ENCODE measurements around the gene KIF26B.

KIF26B gene

GRCh38 chr1:245370175-245370825 lies 215.5 kb downstream of the KIF26B start:
- no peak for DNase-seq (ENCODE audit: low read depth, low spot score)
- H3K27ac ChIP-seq: no peak overlapping the region

GRCh38 chr1:245370905-245371581 lies 216.3 kb downstream of the KIF26B start:
- no peak overlapping the region for H3K27ac ChIP-seq

GRCh38 chr1:245373131-245373530 lies 218.3 kb downstream of the KIF26B start:
- no peak for DNase-seq (ENCODE audit: low read depth, low spot score)

More at GRCh38 chr1:245370905-245371581, 216.3 kb downstream of the KIF26B start:
- no peak for DNase-seq (ENCODE audit: low read depth, low spot score)

DNA sequence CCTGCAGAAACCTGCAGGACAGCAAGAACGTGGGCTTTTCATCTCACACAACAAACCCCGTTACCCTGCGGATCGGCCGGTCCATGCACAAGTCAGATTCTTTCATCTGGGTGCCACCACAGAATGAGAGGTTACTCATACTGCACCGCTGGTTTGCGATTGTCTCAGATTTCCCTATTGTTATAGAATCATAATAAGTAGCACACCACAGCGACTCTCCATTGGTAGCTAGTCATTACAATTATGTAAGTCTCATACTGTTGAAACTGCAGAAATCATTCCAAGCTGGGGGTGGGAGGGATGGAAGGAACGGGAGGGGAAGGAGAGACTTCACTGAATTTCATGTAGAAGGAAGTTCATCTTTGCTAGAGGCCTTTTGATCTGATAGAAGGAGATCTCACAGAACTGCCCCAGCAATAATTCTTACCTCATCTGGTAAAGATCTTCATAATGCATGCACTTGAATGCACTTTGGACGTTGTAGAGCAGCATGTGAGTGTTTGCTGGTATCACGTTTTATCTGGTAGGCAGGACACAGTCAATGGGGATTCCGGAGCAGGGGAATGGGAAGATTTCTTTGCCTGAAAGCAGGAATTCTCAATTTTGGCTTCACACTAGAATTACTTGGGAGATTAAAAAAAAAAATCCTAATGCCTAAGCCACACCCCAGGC lies 221.1 kb downstream of the KIF26B start:
- no peak for DNase-seq (ENCODE audit: low read depth, low spot score)

More at GRCh38 chr1:245373131-245373530, 218.3 kb downstream of the KIF26B start:
- no peak overlapping the region for H3K27ac ChIP-seq

GRCh38 chr1:245377854-245378253 lies 223.1 kb downstream of the KIF26B start:
- DNase-seq (ENCODE audit: low read depth, low spot score): no peak
- no peak overlapping the region for H3K27ac ChIP-seq

More for the DNA sequence above, 221.1 kb downstream of the KIF26B start:
- no peak overlapping the region for H3K27ac ChIP-seq

DNA sequence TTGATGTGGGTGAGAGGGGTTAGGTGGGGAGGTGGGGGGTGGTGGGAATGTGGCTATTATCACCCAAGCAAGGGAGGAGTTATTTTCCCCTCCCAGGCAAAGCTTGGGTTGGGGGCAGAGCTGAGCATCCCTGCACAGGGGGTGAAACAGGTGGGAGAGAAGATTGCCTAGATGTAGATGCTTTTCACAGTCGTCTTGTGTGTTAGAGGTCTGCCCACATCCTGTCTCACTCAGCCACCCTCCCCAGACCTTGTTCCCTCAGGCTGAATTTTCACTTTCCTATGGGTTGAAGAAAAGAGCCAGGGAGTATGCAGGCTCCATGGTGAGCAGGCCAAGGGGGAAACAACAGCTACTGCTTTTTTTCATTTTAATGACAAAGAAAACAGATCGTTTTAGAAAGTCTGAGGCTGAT lies 223.5 kb downstream of the KIF26B start:
- no peak overlapping the region for H3K27ac ChIP-seq
- DNase-seq (ENCODE audit: low read depth, low spot score): no peak

GRCh38 chr1:245378745-245379144 lies 224.0 kb downstream of the KIF26B start:
- DNase-seq (ENCODE audit: low read depth, low spot score): no peak
- no peak overlapping the region for H3K27ac ChIP-seq

- no peak overlapping the region for H3K27ac ChIP-seq
- DNase-seq (ENCODE audit: low read depth, low spot score): no peak
These were observed 226.2 kb downstream of the KIF26B start for GRCh38 chr1:245380790-245381535.

DNA sequence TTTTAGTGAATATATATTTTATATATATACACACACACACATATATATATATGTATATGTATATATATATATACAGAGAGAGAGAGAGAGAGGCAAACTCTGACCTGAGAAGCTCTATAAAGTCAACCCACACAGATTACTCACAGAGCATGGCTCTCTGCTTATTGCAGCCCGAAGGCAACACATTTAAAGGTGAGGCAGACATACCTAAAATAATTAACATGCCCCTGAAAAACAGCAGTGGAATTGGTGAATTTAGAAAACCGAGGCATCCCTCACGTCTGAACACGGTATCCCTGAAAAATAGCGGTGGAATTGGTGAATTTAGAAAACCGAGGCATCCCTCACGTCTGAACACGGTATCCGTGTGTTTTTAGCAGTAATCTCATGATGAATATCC lies 228.2 kb downstream of the KIF26B start:
- no peak for DNase-seq (ENCODE audit: low read depth, low spot score)
- H3K27ac ChIP-seq: no peak overlapping the region

DNA sequence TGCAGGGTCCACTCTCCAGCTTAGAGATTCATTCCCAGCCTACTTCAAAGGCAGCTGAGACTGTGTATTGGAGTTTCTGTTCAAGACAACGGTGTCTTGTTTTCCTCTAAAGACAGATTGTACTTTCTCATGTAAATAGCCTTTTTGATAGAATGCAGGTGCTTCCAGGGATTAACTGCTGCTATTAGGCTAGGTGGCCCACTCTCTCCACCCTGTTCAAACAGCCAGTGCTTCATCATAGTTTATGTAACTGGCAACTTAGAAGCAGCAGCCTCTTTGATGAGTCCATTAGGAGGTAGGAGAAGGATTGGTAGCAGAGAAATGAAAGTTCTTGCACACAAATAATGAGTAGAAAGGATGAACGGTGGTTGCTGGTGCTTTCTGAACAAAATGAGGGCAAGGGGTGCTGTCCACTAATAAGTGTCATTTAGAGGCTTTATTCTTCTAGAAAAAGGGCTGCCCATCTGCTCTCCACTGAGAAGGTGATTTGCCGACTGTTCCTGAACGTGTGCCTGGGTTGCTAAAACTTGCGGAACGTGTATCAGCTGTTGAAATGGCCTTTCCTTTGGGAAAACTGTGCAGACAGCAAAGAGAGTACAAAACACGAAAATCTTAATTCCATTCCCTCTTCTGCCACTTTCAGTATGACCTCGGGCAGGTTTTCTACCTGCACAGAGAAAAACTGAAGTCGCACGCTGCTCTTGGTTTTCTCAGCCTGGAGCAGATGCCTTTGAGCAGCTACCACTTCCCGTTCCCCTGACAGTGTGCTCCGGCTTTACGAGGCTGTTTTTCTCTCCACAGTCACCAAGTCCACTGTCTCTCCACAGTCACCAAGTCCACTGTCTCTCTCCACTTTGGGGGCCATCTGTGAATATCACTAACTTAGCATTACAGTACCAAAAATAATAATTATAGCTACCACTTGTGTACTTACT lies 228.9 kb downstream of the KIF26B start:
- H3K27ac ChIP-seq: no peak overlapping the region
- no peak for DNase-seq (ENCODE audit: low read depth, low spot score)

- no peak overlapping the region for H3K27ac ChIP-seq
- DNase-seq (ENCODE audit: low read depth, low spot score): no peak
These were observed 231.6 kb downstream of the KIF26B start for GRCh38 chr1:245386297-245386971.

- no peak overlapping the region for H3K27ac ChIP-seq
- no peak for DNase-seq (ENCODE audit: low read depth, low spot score)
These were observed 233.9 kb downstream of the KIF26B start for GRCh38 chr1:245388687-245389086.

GRCh38 chr1:245389873-245390272 lies 235.1 kb downstream of the KIF26B start:
- H3K27ac ChIP-seq: no peak overlapping the region
- no peak for DNase-seq (ENCODE audit: low read depth, low spot score)

GRCh38 chr1:245390975-245391374 lies 236.2 kb downstream of the KIF26B start:
- no peak overlapping the region for H3K27ac ChIP-seq
- DNase-seq (ENCODE audit: low read depth, low spot score): no peak

DNA sequence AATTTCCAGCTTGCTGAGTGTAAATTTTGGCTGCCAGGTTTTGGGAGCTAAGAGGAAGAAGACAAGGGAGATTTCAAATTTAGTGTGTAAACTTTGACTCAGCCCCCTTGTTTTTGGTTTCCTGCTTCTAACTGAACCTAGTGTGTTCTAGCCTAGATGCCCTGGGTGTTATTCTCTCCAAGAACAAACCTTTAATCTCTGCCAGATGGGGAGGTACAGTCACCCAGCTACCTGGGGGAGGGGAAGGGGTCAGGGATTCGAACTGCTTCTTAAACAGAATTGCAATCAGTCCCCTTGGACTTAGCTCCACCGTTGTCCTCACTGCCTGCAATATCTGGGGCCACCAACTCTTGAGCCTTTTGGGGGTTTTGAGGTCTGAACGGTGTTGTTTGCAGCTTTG lies 238.9 kb downstream of the KIF26B start:
- no peak for DNase-seq (ENCODE audit: low read depth, low spot score)
- H3K27ac ChIP-seq: no peak overlapping the region

DNA sequence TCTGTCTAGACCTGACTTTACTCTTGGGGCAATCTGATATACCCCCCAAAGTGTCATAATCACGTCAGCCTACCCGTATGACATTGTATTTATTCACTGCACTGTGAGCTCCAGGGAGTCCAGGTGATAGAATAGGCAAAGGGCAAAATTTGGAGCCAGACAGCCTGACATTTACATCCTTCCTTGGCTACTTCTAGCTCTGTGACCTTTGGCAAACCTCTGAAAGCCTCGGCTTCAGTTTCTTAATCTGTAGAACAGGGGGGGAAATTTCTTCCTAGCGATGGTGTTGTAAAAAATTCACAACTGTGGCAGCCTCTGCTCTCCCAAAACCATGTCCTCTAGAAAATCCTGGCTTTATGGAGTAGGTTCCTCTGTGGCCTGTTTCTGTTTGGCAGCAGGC lies 240.9 kb downstream of the KIF26B start:
- DNase-seq (ENCODE audit: low read depth, low spot score): no peak
- no peak overlapping the region for H3K27ac ChIP-seq

- no peak overlapping the region for H3K27ac ChIP-seq
- no peak for DNase-seq (ENCODE audit: low read depth, low spot score)
These were observed 241.8 kb downstream of the KIF26B start for GRCh38 chr1:245396615-245397014.

DNA sequence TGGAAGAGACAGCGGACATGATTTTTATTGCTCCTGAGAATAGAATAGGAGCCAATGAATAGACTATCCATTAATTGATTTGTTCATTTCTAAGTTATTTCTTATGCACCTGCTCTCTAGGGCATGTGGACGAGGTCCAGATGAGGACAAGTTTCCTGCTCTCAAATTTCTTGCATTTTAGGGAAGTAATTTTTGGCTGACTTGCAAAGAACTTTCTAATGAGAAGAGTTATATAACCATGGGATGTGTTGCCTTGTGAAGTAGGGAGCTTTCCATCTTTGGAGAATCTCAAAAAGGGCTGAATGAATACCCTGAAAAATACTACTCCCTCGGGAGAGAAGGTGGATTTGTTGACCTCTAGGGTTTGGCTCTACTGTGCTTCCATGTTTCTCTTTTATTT lies 243.0 kb downstream of the KIF26B start:
- DNase-seq (ENCODE audit: low read depth, low spot score): no peak
- H3K27ac ChIP-seq: no peak overlapping the region

GRCh38 chr1:245398180-245398579 lies 243.4 kb downstream of the KIF26B start:
- no peak overlapping the region for H3K27ac ChIP-seq
- DNase-seq (ENCODE audit: low read depth, low spot score): no peak

All from epithelial cell of prostate (primary cell).